Measurements from ENCODE around the gene RPL36. TPM values are rescaled to one million over a fixed set of nuclear protein-coding genes. Genes with fewer than 3 reads are reported as not detected.

The RPL36 gene
- polyA plus RNA-seq, 1 of the 3 experiments (the other 2 are of a cell fraction) = 1,383 TPM

GRCh38 chr19:5671600-5671999 lies 18.5 kb upstream of the RPL36 start:
- Histone ChIP-seq H3K4me3 (ENCODE audit: low read depth in 2 of 2, low read length in 1 of 2) (no peak overlapping the region), H2AFZ (ENCODE audit: low read depth) (no peak overlapping the region), H4K20me1 (ENCODE audit: insufficient read depth) (no peaks in the 10 kb centered on the region), H3K36me3 (replicated peaks in 1 of 2; ENCODE audit: control insufficient read depth in 1 of 2, insufficient read depth in 2 of 2, low read length in 1 of 2) (peaks cover 15 to 32% of the 10 kb centered on the region in 2 experiments), H3K4me2 (no peak overlapping the region), H3F3A (replicated peaks; ENCODE audit: insufficient read depth) (peaks cover 4% of the 10 kb centered on the region), H3K9ac (no peak overlapping the region), H3K27me3 (ENCODE audit: insufficient read depth) (no peaks in the 10 kb centered on the region), H3K9me2 (no peaks in the 10 kb centered on the region), H3K4me1 (ENCODE audit: control insufficient read depth in 1 of 2, insufficient read depth in 2 of 2, low read depth in 1 of 2, low read length in 1 of 2) (peaks cover 0 to 2% of the 10 kb centered on the region in 2 experiments; a peak in 1 of 4 replicates), H3K79me2 (ENCODE audit: insufficient read depth) (no peaks in the 10 kb centered on the region), H3K27ac (ENCODE audit: low read depth in 2 of 2, low read length in 1 of 2) (no peak overlapping the region), H3K9me3 (no peaks in the 10 kb centered on the region)
- DNase-seq = no peak
- WGBS (ENCODE audit: low lambda C conversion rate) = 93% methylated on average over 3 of the region's 7 CpGs
- TF ChIP-seq SMC3 (IDR thresholded peaks at IDR 0.05; ENCODE audit: low read depth, low read length) (no peak), USF2 (IDR thresholded peaks at IDR 0.05; ENCODE audit: borderline replicate concordance, low read depth, low read length) (no peak), SIN3A (IDR thresholded peaks at IDR 0.05; ENCODE audit: borderline replicate concordance, low read depth, low read length) (no peak), POLR2AphosphoS5 (IDR thresholded peaks at IDR 0.05; ENCODE audit: low read depth, low read length) (no peak), FOSL2 (IDR thresholded peaks at IDR 0.05; ENCODE audit: borderline replicate concordance, low read depth) (no peak), RCOR1 (IDR thresholded peaks at IDR 0.05; ENCODE audit: low read length) (no peak), FOXJ3 (CRISPR knock-in tag; IDR thresholded peaks at IDR 0.05) (no peak), GATA2 (CRISPR knock-in tag; IDR thresholded peaks at IDR 0.05) (no peak), EP300 (IDR thresholded peaks at IDR 0.05; ENCODE audit: borderline replicate concordance in 1 of 2, low read depth in 1 of 2, low read length in 1 of 2) (no peak), MEF2A (IDR thresholded peaks at IDR 0.05; ENCODE audit: borderline replicate concordance, low read depth) (no peak), GABPA (IDR thresholded peaks at IDR 0.05; ENCODE audit: low read depth) (no peak), MXI1 (IDR thresholded peaks at IDR 0.05; ENCODE audit: low read depth, low read length) (no peak), TEAD4 (IDR thresholded peaks at IDR 0.05; ENCODE audit: borderline replicate concordance, insufficient read depth) (no peak)
- CTCF ChIA-PET = no interaction called here
- POLR2A ChIA-PET = no interaction called here

- H3K4me2 ChIP-seq = no peak overlapping the region
- TF ChIP-seq JUND (IDR thresholded peaks at IDR 0.05) = no peak
- no peak for TF ChIP-seq POLR2AphosphoS5 (IDR thresholded peaks at IDR 0.05; ENCODE audit: low read depth, low read length)
- peaks cover 0 to 2% of the 10 kb centered on the region in 2 experiments; a peak in 1 of 4 replicates for H3K4me1 ChIP-seq (ENCODE audit: control insufficient read depth in 1 of 2, insufficient read depth in 2 of 2, low read depth in 1 of 2, low read length in 1 of 2)
- H3K9me3 ChIP-seq = no peaks in the 10 kb centered on the region
- ChIA-PET POLR2A (no interaction called here), CTCF (interaction anchor here (0.8 kb wide), 1 partner anchor 43 kb away, joined by 3 read pairs; no protein-coding TSS in a partner anchor)
- no peak overlapping the region for H3K4me3 ChIP-seq (ENCODE audit: low read depth in 2 of 2, low read length in 1 of 2)
- H4K20me1 ChIP-seq (ENCODE audit: insufficient read depth) = no peaks in the 10 kb centered on the region
- H3K36me3 ChIP-seq (replicated peaks in 1 of 2; ENCODE audit: control insufficient read depth in 1 of 2, insufficient read depth in 2 of 2, low read length in 1 of 2) = peaks cover 9 to 19% of the 10 kb centered on the region in 2 experiments
- H3K27ac ChIP-seq (ENCODE audit: low read depth in 2 of 2, low read length in 1 of 2) = no peak overlapping the region
- peaks cover 4% of the 10 kb centered on the region for H3F3A ChIP-seq (replicated peaks; ENCODE audit: insufficient read depth)
- H3K79me2 ChIP-seq (ENCODE audit: insufficient read depth) = no peaks in the 10 kb centered on the region
- no peaks in the 10 kb centered on the region for H3K9me2 ChIP-seq
- no peak overlapping the region for H3K9ac ChIP-seq
- DNase-seq = no peak
- WGBS (ENCODE audit: low lambda C conversion rate) = 96% methylated on average over 10 of the region's 13 CpGs
- no peak overlapping the region for H2AFZ ChIP-seq (ENCODE audit: low read depth)
- H3K27me3 ChIP-seq (ENCODE audit: insufficient read depth) = no peaks in the 10 kb centered on the region
Measured at GRCh38 chr19:5672708-5673459, 17.2 kb upstream of the RPL36 start.
